ENCODE results near the gene LRIG1.

GRCh38 chr3:66451766-66452165, 49.1 kb downstream of the LRIG1 start:
- TF ChIP-seq JUND (IDR thresholded peaks at IDR 0.05; ENCODE audit: low read depth, low read length) (no peak), CTCF (IDR thresholded peaks at IDR 0.05 in 2 of 3, conservative IDR thresholded peaks at IDR 0.05 in 1 of 3; ENCODE audit: control insufficient read depth in 2 of 3, extremely low read depth in 1 of 3, insufficient read depth in 1 of 3, low read depth in 3 of 3, low read length in 3 of 3) (no peak), POLR2AphosphoS5 (IDR thresholded peaks at IDR 0.05; ENCODE audit: low read length) (no peak)
